CD4-positive, alpha-beta T cell treated with Interferon gamma for 1 hour (primary cell): Measurements from ENCODE around the gene ZFP36.
A peak's percentile ranks its signal among the peaks of the same experiment; 100 is the strongest.
"Not testable (repeated sequence)": the region's sequence is repeated elsewhere in the genome, so short reads cannot be mapped to it uniquely, and the experiment has no call there.

Experiments used
- DNase-seq: peaks from one replicate; pipeline ENCODE4 v3.0.0-alpha.2; 2020

The ZFP36 gene, protein sequence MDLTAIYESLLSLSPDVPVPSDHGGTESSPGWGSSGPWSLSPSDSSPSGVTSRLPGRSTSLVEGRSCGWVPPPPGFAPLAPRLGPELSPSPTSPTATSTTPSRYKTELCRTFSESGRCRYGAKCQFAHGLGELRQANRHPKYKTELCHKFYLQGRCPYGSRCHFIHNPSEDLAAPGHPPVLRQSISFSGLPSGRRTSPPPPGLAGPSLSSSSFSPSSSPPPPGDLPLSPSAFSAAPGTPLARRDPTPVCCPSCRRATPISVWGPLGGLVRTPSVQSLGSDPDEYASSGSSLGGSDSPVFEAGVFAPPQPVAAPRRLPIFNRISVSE

GRCh38 chr19:39406656-39407409 is at the start of gene ZFP36:
Gene ZFP36, plus strand, starts transcription at chr19:39406847. Its CDS starts 58 bp downstream, at chr19:39406905.
- peak; percentile 93 for DNase-seq

DNA sequence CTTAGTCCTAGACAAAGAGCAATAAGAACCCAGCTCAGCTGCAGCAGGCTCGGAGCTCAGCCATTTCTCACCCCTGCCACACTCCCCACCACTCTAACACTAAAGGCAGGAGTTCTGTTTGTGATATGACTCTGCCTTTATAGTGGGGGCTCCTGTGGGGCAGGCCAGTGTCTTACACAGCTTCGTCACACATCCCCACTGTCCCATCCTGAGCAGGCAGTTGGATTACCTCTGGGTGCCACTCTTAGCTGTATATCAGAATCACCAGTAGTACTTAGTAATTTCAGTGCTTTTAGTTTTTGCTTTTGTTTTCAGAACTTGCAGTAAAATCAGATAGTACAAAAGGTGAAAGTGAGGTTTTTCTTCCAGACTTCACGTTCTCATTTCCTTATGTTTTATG is 47.6 kb upstream of the ZFP36 start:
- DNase-seq, result no peak

GRCh38 chr19:39360599-39360998 is 46.0 kb upstream of the ZFP36 start:
- no peak for DNase-seq

GRCh38 chr19:39362682-39363657 is 43.7 kb upstream of the ZFP36 start:
- DNase-seq, result no peak

DNA sequence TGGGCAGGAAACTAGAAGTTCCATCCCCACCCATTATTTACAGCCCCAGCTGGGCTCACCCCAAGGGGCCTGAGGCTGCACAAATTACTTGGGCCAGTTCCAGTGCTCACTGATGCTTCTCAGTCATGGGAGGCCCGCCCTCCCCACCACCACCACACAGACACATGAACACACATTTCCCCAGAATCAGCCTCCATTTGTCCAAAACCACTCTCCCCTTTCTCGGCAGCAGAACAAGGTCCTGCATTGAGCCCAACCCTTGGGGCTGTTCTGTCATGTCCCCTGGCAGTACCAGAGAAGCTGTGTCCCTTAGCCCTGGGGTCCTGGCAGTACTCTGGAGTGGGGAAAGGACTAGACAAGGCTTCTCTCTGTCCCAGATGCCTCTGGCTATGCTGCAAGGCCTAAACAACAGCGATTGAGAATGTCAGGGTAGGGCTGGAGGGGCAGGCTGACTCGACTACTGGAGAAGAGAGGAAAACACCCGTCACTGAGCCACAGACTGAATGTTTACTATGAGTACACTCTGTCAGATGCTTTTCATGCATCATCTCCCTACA is 42.7 kb upstream of the ZFP36 start:
- DNase-seq, result peak; percentile 11

- DNase-seq, result no peak
Observed at GRCh38 chr19:39365531-39365930, 41.1 kb upstream of the ZFP36 start.

DNA sequence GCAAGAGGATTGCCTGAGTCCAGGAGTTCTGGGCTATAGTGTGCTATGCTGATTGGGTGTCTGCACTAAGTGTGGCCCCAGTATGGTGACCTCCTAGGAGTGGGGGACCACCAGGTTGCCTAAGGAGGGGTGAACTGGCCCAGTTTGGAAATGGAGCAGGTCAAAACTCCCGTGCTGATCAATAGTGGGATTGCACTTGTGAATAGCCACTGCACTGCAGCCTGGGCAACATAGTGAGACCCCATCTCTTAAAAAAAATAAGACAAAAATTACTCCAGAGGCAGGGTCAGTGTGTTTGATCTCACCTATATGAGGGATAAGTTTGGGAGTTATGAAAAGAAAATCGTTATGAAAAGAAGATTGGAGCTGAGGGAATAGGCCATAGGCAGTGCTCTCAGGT is 37.4 kb upstream of the ZFP36 start:
- DNase-seq, result no peak

- no peak for DNase-seq
Observed at GRCh38 chr19:39370735-39371134, 35.9 kb upstream of the ZFP36 start.

- no peak for DNase-seq
Observed at GRCh38 chr19:39372047-39372802, 34.4 kb upstream of the ZFP36 start.

DNA sequence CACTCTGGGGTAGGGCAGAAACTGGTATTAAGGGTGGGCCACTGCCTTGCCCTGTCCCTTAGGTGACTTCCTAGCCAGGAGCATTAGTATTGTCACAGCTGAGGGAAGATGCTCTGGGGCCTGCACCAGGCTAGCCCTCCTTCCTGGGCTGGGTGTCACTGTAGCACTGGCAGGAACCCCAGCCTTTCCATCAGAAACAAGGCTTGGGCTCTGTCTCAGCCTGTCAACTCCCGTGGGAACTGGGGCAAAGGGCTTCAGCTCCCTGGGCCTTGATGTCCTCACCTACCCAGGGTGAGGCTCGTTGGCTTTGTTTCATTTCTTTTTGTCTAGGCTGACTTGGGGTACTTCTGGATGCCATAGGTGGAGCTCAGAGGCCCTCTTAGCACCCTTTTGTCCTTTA is 33.7 kb upstream of the ZFP36 start:
- no peak for DNase-seq

GRCh38 chr19:39375929-39376328 is 30.7 kb upstream of the ZFP36 start:
- DNase-seq, result no peak

GRCh38 chr19:39377373-39378362 is 29.0 kb upstream of the ZFP36 start:
- no peak for DNase-seq

DNA sequence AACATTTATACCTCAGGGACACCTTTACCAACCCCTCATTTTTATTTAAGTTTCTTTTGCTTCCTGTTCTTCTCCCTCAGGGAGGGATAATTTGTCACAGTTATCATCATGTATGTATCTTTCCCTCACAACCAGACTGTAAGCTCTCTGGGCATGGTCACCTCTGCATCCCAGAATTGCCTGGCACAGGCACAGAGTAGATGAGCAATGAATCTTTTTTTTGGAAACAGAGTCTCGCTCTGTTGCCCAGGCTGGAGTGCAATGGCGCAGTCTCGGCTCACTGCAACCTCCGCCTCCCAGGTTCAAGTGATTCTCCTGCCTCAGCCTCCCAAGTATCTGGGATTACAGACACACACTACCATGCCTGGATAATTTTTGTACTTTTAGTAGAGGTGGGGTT is 27.3 kb upstream of the ZFP36 start:
- not testable (repeated sequence) for DNase-seq

- DNase-seq, result no peak
Observed at GRCh38 chr19:39379865-39380396, 26.7 kb upstream of the ZFP36 start.

DNA sequence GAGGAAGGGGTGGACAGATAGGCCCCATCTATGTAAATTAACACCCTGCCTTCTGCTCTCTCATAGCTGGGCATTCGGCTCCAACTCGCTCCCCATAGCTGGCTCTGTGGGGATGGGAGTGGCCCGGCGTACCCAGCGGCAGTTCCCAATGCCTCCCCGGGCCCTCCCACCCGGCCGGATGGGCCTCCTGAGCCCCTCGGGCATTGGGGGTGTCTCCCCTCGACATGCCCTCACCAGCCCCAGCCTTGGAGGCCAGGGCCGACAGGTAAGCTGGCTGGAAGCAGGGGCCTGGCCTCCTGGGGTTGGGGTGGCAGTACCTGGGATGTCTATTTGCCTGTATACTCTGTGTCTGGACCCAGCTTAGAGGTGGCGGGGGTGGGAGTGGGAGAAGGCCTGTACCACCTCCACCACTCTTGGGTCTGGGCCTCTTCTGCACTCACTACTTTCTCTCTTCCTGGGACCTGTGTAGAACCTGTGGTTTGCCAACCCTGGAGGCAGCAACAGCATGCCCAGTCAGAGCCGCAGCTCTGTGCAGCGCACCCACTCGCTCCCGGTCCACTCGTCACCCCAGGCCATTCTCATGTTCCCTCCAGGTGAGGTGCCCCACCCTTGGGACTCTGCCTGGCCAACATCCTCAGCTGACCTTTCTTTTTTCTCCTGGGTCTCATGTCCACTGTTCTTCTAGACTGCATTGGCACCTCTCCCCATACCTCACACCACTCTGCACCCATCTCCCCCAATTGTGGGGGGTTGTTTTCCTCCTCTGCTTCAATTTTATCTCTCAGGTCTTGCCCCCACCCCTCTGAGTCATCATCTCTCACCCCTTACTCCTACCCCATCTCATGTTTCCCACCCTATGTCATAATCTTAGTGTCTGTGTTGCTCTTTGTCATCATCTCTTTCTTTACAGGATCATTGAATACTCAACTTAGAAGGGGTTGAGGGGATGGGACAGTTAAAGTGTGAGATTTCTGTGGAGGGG is 25.8 kb upstream of the ZFP36 start:
- no peak for DNase-seq

DNA sequence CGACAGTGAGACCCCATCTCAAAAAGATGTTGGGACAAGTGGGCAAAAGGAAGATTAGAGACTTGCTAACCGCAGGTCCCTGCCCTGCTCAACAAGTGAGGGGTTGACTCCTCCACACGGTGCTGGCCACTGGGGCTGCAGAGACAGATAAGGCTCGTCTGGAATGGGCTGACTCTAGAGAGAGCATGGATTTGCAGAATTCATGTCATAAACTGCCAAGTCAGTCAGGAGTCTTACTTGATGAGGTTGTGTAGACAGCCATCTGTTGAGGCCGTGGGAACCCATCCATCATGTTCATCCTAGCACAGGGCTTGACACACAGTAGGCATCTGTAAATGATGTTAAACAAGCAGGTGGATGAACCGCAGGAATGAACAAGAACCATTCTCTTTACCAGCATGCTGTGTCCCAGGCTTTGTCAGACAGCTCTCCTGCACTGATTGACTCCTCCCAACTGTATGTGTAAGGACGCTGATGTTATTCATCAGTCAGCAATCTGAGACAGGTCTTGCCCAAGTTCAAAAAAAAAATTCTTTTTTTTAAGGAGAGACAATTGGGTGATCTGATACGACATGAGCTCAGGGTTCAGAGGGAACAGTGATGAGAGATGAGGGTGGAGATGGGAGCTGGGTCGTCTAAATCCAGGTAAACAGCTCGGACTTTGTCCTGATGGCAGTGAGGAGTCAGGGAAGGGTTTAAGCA is 24.6 kb upstream of the ZFP36 start:
- no peak for DNase-seq

DNA sequence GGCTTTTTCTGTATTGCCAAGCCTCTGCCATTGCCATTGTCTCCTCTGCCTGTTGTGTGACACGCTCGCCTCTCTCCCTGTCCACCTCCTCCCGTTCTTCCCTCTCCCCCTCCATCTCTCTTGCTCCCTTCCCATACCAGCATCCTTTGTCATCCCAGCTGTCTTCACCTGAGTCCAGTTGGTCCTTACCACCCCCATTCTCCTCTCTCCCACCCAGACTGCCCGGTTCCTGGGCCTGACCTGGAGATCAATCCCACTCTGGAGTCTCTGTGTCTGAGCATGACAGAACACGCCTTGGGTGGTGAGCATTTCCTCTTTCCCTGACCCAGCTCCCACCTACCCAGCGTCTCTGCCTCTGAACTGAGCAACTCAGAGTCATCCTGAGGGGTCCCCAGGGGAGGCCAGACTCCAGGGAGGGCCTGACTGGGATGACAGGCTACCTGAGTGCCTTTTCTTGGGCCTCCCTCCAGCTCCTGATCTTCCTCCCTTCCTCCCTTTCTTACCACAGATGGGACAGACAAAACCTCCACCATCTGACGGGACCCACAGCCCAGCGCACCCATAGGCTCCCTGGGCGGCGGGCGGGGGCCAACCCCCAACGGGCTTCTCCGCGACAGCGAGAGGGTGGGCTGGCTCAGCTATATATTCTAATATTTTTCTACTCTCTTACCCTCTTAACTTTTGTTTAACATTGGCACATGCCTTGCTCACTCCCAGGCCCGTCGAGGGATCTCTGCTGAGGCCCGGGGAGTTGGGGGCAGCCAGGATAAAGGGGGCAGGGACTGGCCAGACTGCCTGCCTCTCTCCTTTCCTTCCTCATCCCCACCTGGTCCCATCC is 23.4 kb upstream of the ZFP36 start:
- no peak for DNase-seq
